ENCODE measurements around the gene G0S2. TPM values are rescaled to one million over a fixed set of nuclear protein-coding genes. Genes with fewer than 3 reads are reported as not detected.

The G0S2 gene
- total and polyA plus RNA-seq, 10 of the 15 experiments (the other 5 are each of a cell fraction or from before 2014, with no cell fraction given), result 0.07 to 0.51 (median 0.23) TPM

DNA sequence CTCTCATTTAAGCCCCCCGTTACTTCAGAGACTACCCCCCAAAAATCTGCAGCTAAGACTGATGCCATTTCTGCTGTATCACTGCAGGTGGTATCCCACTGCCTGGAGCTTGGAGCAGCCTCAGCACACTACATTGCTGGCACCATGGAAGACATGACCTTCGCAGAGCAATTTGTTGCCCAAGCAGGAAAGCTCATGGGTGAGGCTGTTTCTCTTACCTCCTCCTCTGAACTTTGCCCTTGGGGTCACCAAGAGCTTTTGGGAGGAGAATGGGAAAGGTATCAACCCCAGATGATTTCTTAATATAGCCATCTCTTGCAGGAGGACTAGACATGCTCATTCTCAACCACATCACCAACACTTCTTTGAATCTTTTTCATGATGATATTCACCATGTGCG is 31.4 kb downstream of the G0S2 start:
- Histone ChIP-seq H3K4me1 (ENCODE audit: control insufficient read depth, insufficient read depth, low read length) (peaks cover 3% of the 10 kb centered on the region; the same call in 1 of the 2 replicates), H3K27me3 (replicated peaks in 1 of 2; ENCODE audit: control insufficient read depth in 2 of 2, insufficient read depth in 2 of 2, low read length in 1 of 2) (no peaks in the 10 kb centered on the region), H3K4me2 (ENCODE audit: control insufficient read depth, insufficient read depth) (no peak overlapping the region), H3K9ac (ENCODE audit: control insufficient read depth, insufficient read depth, low read length) (no peak overlapping the region), H3K79me2 (ENCODE audit: control insufficient read depth, insufficient read depth, low read length) (no peaks in the 10 kb centered on the region), H3K36me3 (ENCODE audit: control insufficient read depth in 2 of 2, insufficient read depth in 2 of 2, low read length in 1 of 2) (no peaks in the 10 kb centered on the region), H2AFZ (ENCODE audit: control insufficient read depth, low read depth, low read length) (no peak overlapping the region), H3K4me3 (no peak overlapping the region), H3K9me3 (replicated peaks; ENCODE audit: control insufficient read depth, insufficient read depth, low read length) (no peaks in the 10 kb centered on the region), H3K27ac (ENCODE audit: control insufficient read depth, insufficient read depth) (no peak overlapping the region), H4K20me1 (ENCODE audit: control insufficient read depth, insufficient read depth) (no peaks in the 10 kb centered on the region)
- no TSS peak for BruUV-seq (replicated peaks)
- intact Hi-C loops (cut with micrococcal nuclease; ENCODE audit: unreplicated experiment) (no loop called here), in situ Hi-C loops (cut with MboI) (no loop called here)
- ATAC-seq, result no peak
- ChIA-PET SMC1A (ENCODE audit: uncharacterized antibody, unreplicated experiment) (interaction anchor here (0.6 to 2.0 kb wide), 3 partner anchors 14 to 634 kb away, joined by 3 to 6 read pairs (median 3); no protein-coding TSS in a partner anchor), RAD21 (ENCODE audit: unreplicated experiment) (interaction anchor here (0.7 to 1.1 kb wide), 2 partner anchors 18 to 138 kb away, joined by 3 read pairs; no protein-coding TSS in a partner anchor), CTCF (interaction anchor here (0.9 to 1.3 kb wide), 3 partner anchors 13 to 272 kb away, joined by 3 to 5 read pairs (median 3); no protein-coding TSS in a partner anchor), POLR2A (no interaction called here)
- WGBS (ENCODE audit: insufficient coverage, insufficient replicate concordance, low lambda C conversion rate, missing lambda C conversion rate), result 44% methylated on average over 3 of the region's 3 CpGs
- no peak for DNase-seq (ENCODE audit: low read depth, low spot score)
- TF ChIP-seq HCFC1 (IDR thresholded peaks at IDR 0.05; ENCODE audit: low read length), result no peak
- TF ChIP-seq SUPT20H (IDR thresholded peaks at IDR 0.05; ENCODE audit: borderline replicate concordance, control insufficient read depth, low read depth, low read length), result no peak
- no peak for TF ChIP-seq JUNB (IDR thresholded peaks at IDR 0.05)
- TF ChIP-seq CEBPB (IDR thresholded peaks at IDR 0.05; ENCODE audit: borderline replicate concordance in 1 of 2, low read depth in 2 of 2, low read length in 2 of 2), result no peak
- no peak for TF ChIP-seq SUZ12 (IDR thresholded peaks at IDR 0.05; ENCODE audit: unreplicated experiment)
- TF ChIP-seq REST (IDR thresholded peaks at IDR 0.05; ENCODE audit: low read depth, low read length), result no peak
- no peak for TF ChIP-seq TCF7 (IDR thresholded peaks at IDR 0.05; ENCODE audit: borderline replicate concordance)
- no peak for TF ChIP-seq LARP7 (IDR thresholded peaks at IDR 0.05)
- TF ChIP-seq, protein P1, sequence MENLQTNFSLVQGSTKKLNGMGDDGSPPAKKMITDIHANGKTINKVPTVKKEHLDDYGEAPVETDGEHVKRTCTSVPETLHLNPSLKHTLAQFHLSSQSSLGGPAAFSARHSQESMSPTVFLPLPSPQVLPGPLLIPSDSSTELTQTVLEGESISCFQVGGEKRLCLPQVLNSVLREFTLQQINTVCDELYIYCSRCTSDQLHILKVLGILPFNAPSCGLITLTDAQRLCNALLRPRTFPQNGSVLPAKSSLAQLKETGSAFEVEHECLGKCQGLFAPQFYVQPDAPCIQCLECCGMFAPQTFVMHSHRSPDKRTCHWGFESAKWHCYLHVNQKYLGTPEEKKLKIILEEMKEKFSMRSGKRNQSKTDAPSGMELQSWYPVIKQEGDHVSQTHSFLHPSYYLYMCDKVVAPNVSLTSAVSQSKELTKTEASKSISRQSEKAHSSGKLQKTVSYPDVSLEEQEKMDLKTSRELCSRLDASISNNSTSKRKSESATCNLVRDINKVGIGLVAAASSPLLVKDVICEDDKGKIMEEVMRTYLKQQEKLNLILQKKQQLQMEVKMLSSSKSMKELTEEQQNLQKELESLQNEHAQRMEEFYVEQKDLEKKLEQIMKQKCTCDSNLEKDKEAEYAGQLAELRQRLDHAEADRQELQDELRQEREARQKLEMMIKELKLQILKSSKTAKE (IDR thresholded peaks at IDR 0.05; ENCODE audit: low read depth, poor library complexity, severe bottlenecking), result no peak
- no peak for TF ChIP-seq CBX5 (IDR thresholded peaks at IDR 0.05; ENCODE audit: low read depth)
- FAIRE-seq, result no peak

All from GM12878 (cell line).